ENCODE results near the gene SMG1. TPM values are rescaled to one million over a fixed set of nuclear protein-coding genes. Genes with fewer than 3 reads are reported as not detected.

The SMG1 gene
- total and polyA plus RNA-seq, 10 donors: 8.4 to 154 (median 114) TPM

DNA sequence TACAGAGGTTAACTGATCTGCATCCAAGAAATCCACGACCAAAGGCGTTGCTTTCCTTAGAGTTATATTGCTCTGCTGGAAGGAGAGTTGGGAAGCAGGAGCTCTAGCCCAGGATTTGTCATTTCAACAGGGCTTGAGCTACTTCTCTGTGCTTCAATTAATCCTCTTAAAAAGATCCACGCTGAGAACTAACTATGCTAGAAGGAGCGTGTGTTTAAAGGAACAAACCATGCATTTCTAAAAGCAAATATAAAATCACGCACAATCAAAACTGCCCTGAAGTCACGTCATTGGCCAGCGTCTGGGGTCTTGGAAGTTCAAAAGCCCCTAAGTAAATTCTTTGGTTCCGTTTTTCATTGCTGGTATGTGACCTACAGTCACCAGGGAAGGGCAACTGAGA lies 125.9 kb downstream of the SMG1 start:
- DNase-seq: no peak
- peak overlapping the region; percentile 85 to 97 (median 92) for H3K27ac ChIP-seq
- H3K27me3 ChIP-seq (replicated peaks in 1 of 7): no peaks in the 10 kb centered on the region

DNA sequence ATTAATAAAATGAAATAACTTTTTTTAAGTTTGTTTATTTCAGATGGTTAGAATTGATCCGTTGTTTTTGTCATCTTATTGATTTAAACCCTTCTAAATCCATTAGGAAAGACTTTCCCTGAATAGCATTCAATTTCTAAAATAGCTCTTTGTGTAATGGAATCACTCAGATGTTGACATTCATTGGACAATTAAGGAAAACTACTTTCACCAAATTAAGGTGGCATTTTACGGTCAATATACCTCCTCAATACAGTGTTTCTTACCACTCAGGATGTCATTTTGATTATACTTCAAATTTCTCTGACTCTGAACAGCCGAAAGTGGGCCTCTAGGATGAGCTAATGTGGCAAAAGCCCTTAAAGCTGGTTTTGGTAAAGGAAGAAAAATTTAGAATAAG lies 126.7 kb downstream of the SMG1 start:
- H3K4me1 ChIP-seq: peaks cover 23 to 79% (median 58%) of the 10 kb centered on the region in 6 donors
- DNase-seq: no peak
- peaks cover 2 to 45% (median 21%) of the 10 kb centered on the region in 6 donors for H3K36me3 ChIP-seq
- no peaks in the 10 kb centered on the region for H3K27me3 ChIP-seq (replicated peaks in 1 of 7)
- H3K27ac ChIP-seq: peak overlapping the region in 2 of 8 donors; percentile 94 to 97
- no peaks in the 10 kb centered on the region for H3K9me3 ChIP-seq
- no peak for TF ChIP-seq POLR2A (IDR thresholded peaks at IDR 0.05)
- TF ChIP-seq, protein P1, sequence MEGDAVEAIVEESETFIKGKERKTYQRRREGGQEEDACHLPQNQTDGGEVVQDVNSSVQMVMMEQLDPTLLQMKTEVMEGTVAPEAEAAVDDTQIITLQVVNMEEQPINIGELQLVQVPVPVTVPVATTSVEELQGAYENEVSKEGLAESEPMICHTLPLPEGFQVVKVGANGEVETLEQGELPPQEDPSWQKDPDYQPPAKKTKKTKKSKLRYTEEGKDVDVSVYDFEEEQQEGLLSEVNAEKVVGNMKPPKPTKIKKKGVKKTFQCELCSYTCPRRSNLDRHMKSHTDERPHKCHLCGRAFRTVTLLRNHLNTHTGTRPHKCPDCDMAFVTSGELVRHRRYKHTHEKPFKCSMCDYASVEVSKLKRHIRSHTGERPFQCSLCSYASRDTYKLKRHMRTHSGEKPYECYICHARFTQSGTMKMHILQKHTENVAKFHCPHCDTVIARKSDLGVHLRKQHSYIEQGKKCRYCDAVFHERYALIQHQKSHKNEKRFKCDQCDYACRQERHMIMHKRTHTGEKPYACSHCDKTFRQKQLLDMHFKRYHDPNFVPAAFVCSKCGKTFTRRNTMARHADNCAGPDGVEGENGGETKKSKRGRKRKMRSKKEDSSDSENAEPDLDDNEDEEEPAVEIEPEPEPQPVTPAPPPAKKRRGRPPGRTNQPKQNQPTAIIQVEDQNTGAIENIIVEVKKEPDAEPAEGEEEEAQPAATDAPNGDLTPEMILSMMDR (IDR thresholded peaks at IDR 0.05 in 8 of 11, conservative IDR thresholded peaks at IDR 0.05 in 3 of 11): no peak
- TF ChIP-seq POLR2AphosphoS5 (IDR thresholded peaks at IDR 0.05): no peak
- WGBS, 5 donors: 71 to 84% (median 80%) methylated on average over 3 of the region's 3 CpGs
- intact Hi-C loops (cut with DNase I; ENCODE audit: low total_unique reads): loop anchor here (10.0 kb wide), 1 partner anchor 265 kb away; the partner anchor contains the start of gene COQ7
- H3K4me3 ChIP-seq: peak overlapping the region in 5 of 8 donors; percentile 78 to 97 (median 84)

More for the DNA sequence above, 125.9 kb downstream of the SMG1 start:
- Histone ChIP-seq H3K36me3 (peaks cover 0 to 37% (median 14%) of the 10 kb centered on the region in 6 donors), H3K9me3 (no peaks in the 10 kb centered on the region), H3K4me1 (peaks cover 23 to 87% (median 62%) of the 10 kb centered on the region in 6 donors), H3K4me3 (peak overlapping the region; percentile 76 to 97 (median 89))
- intact Hi-C loops (cut with DNase I; ENCODE audit: low total_unique reads): loop anchor here (10.0 kb wide), 2 partner anchors 125 to 165 kb away; partner anchors contain the start of gene SMG1
- WGBS, 5 donors: 4 to 7% (median 6%) methylated on average over 8 of the region's 8 CpGs
- TF ChIP-seq, protein P1 (IDR thresholded peaks at IDR 0.05 in 8 of 11, conservative IDR thresholded peaks at IDR 0.05 in 3 of 11): no peak
- TF ChIP-seq POLR2A (IDR thresholded peaks at IDR 0.05): no peak
- no peak for TF ChIP-seq POLR2AphosphoS5 (IDR thresholded peaks at IDR 0.05)

DNA sequence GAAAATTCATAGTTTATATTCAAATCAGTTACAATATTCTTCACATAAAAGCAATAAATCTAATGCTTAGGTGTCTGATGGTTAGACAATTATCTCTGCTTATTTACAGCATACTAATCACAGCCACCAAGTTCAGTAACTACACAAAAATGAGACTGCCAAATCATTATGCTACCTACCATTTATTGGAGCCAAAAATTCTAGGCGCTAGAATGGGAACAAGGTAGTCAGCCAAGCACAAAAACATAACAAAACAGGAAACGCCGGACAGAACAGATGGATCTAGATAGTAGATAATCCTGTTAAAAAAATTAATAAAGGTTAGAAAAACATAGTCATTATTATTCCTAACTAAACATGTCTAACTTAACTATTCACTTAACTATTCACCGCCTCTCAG lies 128.5 kb downstream of the SMG1 start:
- intact Hi-C loops (cut with DNase I; ENCODE audit: low total_unique reads): loop anchor here (10.0 kb wide), 1 partner anchor 267 kb away; the partner anchor contains the start of gene COQ7
- Histone ChIP-seq H3K4me1 (peaks cover 23 to 62% (median 46%) of the 10 kb centered on the region in 6 donors), H3K36me3 (peaks cover 5 to 63% (median 39%) of the 10 kb centered on the region in 6 donors)

DNA sequence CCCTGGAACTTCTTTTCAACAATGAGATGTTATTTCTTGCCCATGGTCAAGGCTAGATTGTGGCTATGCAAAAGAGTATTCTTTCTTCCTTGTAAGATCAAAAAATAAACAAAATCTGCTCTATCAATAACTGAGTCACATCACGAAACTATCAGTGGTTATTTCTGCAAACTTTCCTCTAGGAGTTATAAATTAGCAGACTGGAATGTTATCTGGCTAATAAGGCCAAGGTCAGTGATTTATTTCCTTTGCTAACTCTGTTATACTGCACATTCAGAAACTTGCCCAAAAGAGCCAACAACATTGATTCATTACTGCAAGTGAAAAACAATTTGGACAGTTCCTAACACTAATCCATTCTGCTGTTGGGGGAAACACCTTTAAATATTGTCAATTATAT lies 129.8 kb downstream of the SMG1 start:
- 68 to 83% (median 71%) methylated on average over 1 of the region's 1 CpG for WGBS, 5 donors
- H3K27ac ChIP-seq: peak overlapping the region in 2 of 8 donors; percentile 34 to 41
- H3K4me1 ChIP-seq: peaks cover 17 to 51% (median 36%) of the 10 kb centered on the region in 6 donors

More for the DNA sequence above, 128.5 kb downstream of the SMG1 start:
- Histone ChIP-seq H3K27me3 (replicated peaks in 1 of 7) (no peaks in the 10 kb centered on the region), H3K27ac (peak overlapping the region in 1 of 8 donors; percentile 0), H3K9me3 (no peaks in the 10 kb centered on the region), H3K4me3 (no peak overlapping the region)
- no peak for TF ChIP-seq POLR2AphosphoS5 (IDR thresholded peaks at IDR 0.05)
- no peak for TF ChIP-seq POLR2A (IDR thresholded peaks at IDR 0.05)
- TF ChIP-seq, protein P1 (IDR thresholded peaks at IDR 0.05 in 8 of 11, conservative IDR thresholded peaks at IDR 0.05 in 3 of 11): no peak
- no peak for DNase-seq
- WGBS, 5 donors: 84 to 94% (median 84%) methylated on average over 4 of the region's 4 CpGs

More for the DNA sequence above, 129.8 kb downstream of the SMG1 start:
- H3K9me3 ChIP-seq: no peaks in the 10 kb centered on the region
- no peaks in the 10 kb centered on the region for H3K27me3 ChIP-seq (replicated peaks in 1 of 7)
- DNase-seq: no peak
- peaks cover 5 to 76% (median 46%) of the 10 kb centered on the region in 6 donors for H3K36me3 ChIP-seq
- no peak overlapping the region for H3K4me3 ChIP-seq
- intact Hi-C loops (cut with DNase I; ENCODE audit: low total_unique reads): loop anchor here (10.0 kb wide), 1 partner anchor 268 kb away; the partner anchor contains the start of gene COQ7
- TF ChIP-seq, protein P1 (IDR thresholded peaks at IDR 0.05 in 8 of 11, conservative IDR thresholded peaks at IDR 0.05 in 3 of 11): no peak
- TF ChIP-seq POLR2A (IDR thresholded peaks at IDR 0.05) (no peak), POLR2AphosphoS5 (IDR thresholded peaks at IDR 0.05) (no peak)

Data from spleen (tissue), 11 donors.